HG03469 (cell line): ENCODE measurements around the gene PPP6R3.

ENCODE experiments used
- ATAC-seq: cut with Tn5 transposase; IDR thresholded peaks from one replicate; pipeline ENCODE4 v1.9.1; 2021; ENCODE audit warnings: mild to moderate bottlenecking, moderate library complexity, moderate number of reproducible peaks; ENCODE audit not compliant: unreplicated experiment

PPP6R3 gene

DNA sequence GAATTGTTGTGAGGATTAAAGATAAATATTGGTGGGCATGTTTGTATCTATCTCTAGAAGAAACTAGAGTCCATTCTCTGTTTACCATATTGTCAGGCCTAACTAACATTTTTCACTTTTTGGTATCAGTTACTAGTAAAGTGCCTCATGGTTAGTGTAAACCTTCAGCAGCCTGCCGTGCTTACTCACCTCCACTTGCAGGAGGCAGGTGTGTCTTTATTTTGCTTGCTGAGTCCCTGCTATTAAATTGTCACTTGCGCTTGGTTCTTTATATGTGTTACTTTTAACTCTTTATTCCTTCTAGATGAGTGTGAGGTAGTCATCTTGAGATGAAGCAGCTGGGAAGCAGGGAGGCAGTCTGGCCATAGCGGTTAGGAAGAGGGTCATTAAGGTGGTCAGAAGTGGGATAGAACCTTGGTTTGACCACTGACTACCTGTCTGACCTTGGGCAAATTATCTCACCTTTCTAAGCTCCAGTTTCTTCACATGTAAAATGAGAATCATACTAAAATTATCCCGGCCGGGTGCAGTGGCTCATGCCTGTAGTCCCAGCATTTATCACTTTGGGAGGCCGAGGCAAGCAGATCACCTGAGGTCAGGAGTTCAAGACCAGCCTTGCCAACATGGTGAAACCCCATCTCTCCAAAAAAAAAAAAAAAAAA is 21.2 kb downstream of the PPP6R3 start:
- no peak for ATAC-seq

DNA sequence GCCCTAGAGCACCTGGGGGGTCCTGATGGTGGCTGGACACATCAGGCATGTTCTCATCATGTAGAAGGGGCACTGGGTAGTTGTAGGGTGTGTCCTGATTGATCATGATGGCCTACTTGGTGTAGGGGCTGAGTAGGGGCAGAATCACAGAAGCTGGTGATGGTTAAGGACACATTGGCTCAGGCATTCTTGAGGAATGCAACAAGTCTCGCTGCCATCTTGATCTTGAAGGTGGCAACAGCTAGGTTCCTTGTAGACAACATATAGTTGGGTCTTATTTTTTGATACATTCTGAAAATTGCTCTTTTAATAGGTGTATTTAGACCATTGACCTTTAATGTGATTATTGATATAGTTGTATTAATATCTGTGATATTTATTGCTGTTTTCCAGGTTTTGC is 28.1 kb downstream of the PPP6R3 start:
- ATAC-seq = no peak

DNA sequence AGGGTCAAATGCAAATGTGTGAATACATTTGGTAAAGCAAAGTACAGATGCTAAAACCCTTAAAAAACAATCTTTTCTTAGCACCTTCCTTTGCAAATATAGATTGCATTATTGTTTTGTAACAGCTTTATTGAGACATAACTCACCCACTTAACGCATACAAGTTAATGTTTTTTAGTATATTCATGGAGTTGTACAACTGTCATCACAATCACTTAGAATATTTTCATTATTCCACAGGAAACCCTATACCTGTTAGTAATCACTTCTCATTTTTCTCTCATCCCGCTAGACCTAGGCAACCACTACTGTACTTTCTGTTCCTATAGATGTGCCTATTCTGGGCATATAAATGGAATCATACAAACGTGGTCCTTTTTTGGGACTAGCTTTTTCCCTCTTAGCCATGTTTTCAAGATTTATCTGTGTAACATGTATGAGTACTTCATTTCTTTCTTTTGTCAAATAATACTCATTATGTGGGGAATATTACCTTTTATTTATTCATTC is 34.7 kb downstream of the PPP6R3 start:
- ATAC-seq = no peak

DNA sequence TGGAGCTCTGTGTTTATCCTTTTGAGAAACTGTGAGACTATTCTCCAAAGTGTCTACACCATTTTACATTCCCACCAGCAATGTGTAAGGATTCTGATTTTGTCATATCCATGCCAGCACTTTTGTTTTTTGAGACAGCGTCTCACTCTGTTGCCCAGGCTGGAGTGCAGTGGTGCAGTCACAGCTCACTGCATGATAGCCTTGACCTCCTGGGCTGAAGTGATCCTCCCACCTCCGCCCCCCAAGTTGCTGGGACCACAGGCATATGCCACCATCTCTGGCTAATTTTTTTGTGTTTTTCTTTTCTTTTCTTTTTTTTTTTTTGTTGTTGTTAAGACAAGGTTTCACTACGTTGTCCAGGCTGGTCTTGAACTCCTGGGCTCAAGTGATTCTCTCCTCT is 35.3 kb downstream of the PPP6R3 start:
- no peak for ATAC-seq

DNA sequence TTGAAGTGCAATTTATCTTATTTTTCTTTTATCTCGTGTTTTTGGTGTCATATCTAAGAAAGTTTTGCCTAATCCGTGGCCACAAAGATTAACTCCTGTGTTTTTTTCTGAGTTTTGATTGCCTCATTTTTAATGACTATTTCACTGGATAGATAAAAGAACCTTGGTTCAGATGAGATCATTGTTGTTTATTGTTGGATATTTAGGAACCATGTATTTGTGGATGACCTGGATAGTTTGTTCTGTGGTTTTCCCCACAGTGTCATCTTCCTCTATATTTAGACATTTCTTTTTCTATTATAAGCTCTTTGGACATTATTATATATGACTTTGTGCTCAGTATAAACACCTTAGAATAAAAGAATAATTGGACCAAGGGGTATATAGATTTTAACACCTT is 37.2 kb downstream of the PPP6R3 start:
- no peak for ATAC-seq

DNA sequence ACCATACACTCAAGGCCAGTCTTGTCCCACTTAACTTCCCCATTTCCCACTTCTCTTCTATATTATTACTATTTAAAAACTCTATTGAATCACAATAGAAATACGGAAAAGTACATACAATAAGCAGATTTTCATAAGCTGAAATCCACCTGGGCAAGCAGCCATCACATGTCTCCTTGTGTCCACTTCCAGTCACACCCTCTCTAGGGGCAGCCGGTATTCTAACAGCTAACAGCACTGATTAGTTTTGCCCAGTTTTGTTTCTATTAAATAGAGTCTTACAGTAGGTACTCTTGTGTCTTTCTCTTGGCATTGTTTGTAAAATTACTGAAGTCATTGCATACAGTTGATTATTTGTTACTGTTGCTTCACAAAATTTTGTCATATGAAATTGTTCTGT is 37.8 kb downstream of the PPP6R3 start:
- no peak for ATAC-seq

DNA sequence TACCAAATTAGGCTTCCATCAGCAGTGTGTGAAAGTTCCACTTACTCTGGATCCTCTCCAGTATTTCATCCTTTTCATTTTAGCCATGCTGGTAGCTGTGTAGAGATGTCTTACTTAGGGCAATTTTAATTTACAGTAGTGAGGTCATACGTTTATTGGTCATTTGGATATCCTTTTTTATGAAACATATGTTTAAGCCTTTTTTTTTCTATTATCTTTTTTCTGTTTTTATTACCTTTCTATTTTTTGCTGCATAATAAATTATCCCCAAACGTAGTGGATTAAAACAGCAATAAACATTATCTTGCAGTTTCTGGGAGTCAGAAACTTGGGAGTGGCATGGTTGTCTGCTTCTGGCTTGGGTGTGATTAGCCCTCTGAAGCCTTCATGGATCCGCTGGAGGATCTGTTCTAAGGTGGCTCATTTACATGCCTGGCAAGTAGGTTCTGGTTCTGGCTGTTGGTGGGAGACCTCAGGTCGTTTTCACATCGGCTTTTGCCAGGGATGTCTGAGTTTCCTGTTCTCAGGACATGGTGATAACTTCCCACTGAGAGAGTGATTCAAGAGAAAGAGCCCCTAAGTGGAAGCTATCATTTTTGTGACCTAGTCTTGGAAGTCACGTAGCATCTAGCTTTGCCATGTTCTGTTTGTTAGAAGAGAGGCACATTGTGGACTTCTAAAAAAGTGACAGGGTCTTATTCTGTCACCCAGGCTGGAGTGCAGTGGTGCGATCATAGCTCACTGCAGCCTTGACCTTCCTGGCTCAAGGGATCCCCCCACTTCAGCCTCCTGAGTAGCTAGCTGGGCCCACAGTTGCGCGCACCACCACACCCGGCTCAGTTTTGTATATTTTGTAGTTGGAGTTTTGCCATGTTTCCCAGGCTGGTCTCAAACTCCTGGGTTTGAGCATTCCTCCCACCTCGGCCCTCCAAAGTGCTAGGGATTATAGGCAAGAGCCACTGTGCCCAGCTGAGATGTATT is 38.6 kb downstream of the PPP6R3 start:
- no peak for ATAC-seq

DNA sequence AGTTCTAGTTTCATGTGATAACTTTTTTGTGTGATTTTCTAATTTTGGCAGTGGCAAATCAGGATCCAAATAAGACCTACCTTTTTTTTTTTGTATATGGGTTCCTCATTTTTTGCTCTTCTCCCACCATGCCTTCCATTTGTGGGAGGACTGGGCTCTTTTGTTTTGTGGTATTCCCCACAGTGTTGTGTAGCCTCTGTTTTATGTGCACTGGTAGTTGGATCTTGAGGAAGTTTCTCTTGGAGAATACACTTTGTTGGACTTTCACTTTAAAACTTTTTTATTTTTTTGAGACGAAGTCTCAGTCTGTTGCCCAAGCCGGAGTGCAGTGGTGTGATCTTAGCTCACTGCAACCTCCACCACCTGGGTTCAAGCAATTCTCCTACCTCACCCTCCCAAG is 39.7 kb downstream of the PPP6R3 start:
- ATAC-seq = no peak

DNA sequence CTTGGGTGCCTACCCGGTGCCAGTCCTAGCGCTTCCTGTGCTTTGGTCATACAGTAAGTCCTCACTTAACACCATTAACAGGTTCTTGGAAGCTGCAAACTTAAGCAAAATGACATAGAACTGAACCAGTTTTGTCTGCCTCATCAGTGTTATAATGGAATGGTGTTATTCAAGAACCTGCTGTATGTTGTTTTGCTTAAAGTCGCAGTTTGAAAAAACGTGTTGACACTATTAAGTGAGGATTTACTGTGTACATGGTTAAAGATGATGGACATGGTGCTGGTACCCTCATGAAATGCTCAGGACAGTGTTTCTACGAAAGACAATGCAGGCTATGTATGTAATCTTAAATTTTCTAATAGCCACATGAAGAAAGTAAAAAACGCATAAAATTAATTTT is 41.3 kb downstream of the PPP6R3 start:
- ATAC-seq = no peak

DNA sequence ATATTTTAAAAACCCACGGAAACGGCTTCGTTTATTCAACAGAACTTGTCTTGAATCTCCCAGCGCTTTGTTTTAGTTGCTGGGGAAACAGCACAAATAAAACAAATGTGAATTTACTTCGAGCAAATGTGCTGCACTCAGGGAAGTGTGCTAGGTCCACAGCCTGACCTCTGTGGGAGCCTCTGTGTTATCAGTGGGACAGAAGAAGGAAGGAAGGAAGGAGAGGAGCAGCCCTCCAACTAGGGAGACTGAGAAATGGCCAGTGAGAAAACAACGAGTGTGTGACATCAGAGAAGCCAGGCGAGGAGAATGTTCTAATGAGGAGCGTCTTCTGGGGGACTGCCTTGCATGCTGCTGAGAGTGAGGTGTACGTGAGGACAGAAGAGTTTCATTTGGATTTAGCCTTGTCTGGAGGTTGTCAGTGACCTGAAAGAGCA is 42.7 kb downstream of the PPP6R3 start:
- ATAC-seq = no peak

DNA sequence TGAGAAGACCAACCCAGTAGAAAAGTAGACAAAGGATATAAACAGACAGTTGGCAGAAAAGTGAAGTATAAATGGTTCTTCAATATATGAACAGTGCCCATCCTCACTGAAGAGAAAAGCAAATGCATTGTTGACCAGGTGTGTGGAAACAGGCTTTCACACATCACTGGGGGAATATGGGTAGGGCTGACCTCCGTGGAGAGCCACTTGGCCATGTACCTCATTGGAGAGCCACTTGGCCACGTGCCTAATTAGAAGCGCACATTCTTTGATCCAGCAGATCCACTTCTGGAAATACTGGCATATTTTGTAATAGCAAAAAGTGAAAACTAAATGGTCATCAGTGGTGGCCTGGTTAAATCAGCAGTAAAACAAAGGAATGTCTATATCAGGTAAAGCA is 43.2 kb downstream of the PPP6R3 start:
- no peak for ATAC-seq

DNA sequence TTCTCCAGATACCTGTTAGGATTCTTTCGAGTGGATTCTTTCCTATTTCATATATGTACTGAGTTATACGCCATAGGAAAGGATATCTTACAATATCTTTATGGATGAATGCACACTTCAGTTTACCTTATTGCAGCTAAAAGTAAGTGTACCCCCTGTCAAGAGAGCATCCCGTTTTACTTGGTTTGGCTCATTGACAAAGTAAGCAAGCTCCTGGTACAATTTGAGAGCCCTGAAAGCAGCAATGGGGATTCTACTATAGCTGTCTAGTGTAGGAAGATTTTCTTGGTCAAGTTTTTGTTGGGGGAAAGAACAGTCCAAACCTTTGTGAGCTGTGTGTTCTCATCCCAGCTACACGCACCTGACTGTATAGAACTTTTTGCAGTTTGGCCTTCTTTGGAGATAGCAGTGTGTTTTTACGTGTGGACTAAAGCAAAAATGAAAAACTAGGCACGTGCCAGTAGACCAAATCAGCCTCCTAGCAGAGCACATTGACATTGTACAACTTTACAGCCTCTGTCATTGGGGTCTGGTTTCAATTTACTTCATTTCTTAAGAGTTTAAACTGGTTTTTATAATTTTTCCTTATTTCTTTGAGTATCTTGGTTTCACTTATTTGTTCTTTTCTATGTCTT is 44.0 kb downstream of the PPP6R3 start:
- no peak for ATAC-seq

DNA sequence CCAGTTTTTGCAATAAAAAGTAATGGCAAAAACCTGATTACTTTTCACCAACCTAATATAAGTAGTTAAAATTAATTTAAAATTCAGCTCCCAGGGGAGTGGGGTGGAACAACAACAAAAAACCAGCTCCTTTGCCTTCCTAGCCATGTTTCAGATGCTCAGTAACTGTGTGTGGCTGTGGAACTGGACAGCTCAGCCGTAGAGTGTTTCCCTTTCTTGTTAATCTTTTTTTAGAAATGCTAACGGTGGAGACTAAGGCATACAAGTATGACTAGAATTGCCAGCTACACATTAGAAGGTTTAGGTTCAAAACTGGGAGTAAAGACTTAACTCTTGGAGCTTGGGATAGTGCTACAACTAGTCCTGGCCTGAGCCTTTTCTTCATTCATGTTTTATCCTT is 45.0 kb downstream of the PPP6R3 start:
- no peak for ATAC-seq

DNA sequence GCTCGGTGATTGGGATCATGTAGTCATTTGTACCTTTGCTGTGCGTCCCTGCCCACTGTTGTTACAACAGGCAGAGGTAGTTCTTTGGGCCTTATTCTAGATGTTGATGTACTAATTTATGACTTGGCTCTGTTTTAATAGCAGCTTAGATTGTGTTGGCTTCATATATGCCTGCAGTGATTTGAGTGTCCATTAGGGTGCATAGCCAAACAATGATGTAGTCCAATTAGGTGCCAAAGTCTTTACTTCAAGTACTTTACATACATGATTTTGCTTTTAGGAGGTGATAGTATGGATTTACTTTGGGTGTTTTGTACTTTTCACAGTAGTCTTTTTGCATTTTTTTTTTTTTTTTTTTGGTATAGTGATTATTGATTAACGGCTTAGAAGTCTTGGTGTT is 46.4 kb downstream of the PPP6R3 start:
- ATAC-seq = no peak

DNA sequence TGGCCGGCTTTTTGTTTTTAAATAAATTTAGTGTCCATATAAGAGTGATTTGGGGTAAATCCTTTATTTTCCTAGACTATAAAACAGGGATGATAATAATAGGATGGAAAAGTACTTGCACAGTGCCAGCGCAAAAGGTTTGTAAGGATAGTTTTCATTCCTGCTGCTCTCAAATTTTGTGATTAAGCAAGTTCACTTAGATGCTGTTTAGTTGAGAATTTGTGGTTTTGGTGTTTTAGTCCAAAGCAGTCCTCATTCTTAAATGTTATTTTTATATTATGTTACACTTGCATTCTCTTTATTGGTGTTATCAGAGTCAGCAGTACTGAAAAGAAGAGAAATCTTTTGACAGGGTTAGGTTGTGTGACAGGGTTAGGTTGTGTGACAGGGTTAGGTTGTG is 47.9 kb downstream of the PPP6R3 start:
- no peak for ATAC-seq

DNA sequence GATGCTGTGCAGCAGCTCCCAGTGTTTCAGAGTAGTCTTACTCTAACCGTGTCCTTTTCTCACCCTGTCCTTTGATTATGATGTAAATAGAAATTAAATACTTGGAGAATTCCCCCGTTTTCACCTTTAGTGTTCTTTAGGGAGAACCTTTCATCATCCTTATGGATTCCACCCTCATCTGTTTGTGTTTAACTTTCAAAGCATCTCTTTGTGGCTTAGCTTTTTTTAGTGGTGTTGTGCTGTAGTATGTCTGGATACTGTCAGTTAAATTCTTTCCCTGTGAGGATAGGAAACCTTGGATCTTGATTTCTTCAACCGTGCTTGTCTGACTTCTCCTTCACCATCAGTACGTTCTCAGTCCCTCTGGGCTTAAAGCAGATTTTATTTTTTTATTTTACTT is 48.5 kb downstream of the PPP6R3 start:
- ATAC-seq = no peak

DNA sequence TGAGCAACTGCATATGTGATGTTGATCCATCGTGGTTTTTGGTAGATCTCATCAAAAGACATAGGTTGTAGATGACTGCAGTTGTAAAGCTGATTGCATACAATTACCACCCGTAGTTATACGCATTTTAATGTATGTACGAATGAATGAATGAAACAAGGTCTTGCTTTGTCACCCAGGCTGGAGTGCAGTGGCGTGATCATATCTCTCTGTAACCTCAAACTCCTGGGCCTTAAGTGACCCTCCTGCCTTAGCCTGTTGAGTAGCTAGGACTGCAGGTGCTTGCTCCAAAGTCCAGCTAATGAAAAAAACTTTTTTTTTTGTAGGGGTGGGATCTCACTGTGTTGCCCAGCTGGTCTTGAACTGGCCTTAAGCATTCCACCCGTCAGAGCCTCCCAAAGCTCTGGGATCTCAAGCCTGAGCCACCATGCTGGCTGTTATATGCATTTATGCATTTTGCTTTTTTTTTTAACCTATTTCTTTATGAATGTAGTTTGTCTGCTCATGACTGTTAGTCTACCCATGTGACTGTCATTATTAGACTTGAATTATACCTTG is 53.5 kb downstream of the PPP6R3 start:
- no peak for ATAC-seq

DNA sequence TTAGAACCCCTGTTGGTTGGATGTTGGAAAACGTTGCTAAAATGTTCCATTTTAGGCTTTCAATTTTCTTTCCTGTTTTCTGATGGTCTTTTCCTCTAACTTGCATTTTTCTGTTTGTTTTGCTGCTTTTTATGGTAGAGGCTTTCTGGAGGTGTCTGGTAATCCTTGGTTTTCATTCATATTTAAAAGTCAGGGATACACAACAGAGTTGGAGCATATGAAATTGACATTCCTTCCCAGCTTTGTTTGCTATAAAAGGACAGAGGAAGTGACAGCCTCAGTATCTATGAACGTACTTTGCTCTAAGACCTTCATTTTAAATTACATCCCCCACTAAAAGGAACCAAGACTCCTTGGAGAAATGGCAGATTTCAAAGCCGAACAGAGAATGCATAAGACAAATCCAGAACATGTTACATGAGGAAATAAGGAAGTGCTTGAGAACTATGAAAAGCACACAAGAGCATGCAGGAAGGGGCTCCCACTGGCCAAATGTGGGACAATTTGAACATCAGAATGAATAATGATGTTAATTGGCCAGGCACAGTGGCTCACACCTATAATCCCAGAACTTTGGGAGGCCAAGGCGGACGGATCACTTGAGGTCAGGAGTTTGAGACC is 56.7 kb downstream of the PPP6R3 start:
- no peak for ATAC-seq

DNA sequence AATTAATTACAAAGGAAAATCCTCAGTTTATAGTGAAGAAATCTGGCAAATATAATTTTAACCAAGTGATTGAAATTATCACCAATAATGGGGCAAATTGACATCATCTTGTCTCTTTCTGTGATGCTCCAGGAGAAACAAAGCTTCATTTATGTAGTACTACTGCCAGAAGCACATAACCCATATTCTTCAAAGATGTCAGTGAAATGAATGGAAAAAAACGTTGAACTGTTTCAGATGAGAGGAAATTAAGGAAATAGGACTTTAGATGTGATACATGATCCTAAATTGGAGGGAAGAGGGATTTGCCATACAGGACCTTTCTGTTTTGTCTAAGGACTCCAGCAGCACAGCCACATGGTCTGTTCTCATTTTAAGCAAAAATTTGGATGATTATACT is 57.6 kb downstream of the PPP6R3 start:
- no peak for ATAC-seq

DNA sequence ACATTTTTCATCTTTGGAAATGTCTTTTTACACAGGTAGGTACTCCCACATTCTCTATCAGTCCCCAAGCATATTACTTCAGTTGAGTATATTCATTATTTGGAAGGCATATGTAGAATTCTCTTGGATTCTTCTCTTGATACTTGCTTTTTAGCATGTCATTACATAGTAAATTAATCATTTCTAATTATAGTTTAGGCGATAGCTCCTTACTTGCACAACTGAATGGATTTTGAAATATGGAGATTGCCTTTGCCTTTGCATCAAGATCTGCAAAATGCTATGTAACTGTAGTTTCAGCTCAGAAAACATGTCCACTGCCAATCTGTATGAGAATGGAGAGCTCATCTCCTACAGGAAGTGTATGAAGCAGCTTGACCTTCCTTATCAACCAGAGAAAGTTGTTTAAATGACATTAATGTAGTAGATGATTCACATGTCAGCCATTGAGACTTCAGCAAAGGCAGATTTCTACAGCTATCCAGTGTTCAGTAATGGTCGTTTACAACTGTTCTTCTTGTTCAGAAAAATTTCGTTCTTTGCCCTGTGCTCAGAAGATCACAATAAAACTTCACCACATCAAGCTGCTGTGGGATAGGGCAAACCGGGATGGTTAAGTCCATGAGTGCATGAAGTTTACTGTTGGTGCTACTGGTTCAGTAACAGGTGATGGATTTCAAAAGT is 61.6 kb downstream of the PPP6R3 start:
- no peak for ATAC-seq
